ENCODE measurements around the gene MBLAC1. TPM values are rescaled to one million over a fixed set of nuclear protein-coding genes. Genes with fewer than 3 reads are reported as not detected.

The MBLAC1 gene
- total and polyA plus RNA-seq, 2 of the 4 experiments (the other 2 are of a cell fraction): 0.72 to 1.4 TPM

DNA sequence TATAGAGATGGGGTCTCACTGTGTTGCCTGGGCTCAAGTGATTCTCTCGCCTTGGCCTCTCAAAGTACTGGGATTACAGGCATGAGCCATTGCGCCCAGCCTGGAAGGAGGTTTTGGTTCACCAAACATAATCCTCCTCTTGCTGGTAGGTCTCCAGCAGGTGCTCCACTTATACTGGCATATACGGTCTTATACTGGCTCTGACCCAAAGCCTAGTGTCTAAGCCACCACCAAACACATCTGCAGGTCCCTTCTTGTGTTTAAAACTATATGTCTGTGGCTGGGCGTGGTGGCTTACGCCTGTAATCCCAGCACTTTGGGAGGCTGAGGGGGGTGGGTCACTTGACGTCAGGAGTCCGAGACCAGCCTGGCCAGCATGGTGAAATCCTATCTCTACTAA, 5.4 kb downstream of the MBLAC1 start:
- H2BK120ac ChIP-seq (ENCODE audit: low read depth, low read length): no peak overlapping the region
- no peak overlapping the region for H4K8ac ChIP-seq (ENCODE audit: low read depth in 2 of 2, low read length in 2 of 2)
- no peaks in the 10 kb centered on the region for H3K9me3 ChIP-seq (ENCODE audit: control insufficient read depth, insufficient read depth, low read length)
- intact Hi-C loops (cut with micrococcal nuclease): loop anchor here (1.0 to 5.0 kb wide), 4 partner anchors 79 to 275 kb away; no protein-coding TSS in a partner anchor
- H3K36me3 ChIP-seq (ENCODE audit: control insufficient read depth, insufficient read depth, low read length): no peaks in the 10 kb centered on the region
- no TSS peak for BruUV-seq (replicated peaks)
- H3K27me3 ChIP-seq (ENCODE audit: control insufficient read depth, insufficient read depth, low read length): peaks cover 2% of the 10 kb centered on the region; the same call in 1 of the 2 replicates
- no peak overlapping the region for H2BK20ac ChIP-seq (ENCODE audit: low read depth, low read length)
- H2BK5ac ChIP-seq (ENCODE audit: low read depth, low read length, poor library complexity, severe bottlenecking): no peak overlapping the region
- no peak overlapping the region for H3K4ac ChIP-seq (ENCODE audit: low read depth, low read length)
- H4K91ac ChIP-seq (ENCODE audit: insufficient read depth, low read depth, low read length): no peak overlapping the region
- H4K20me1 ChIP-seq (ENCODE audit: insufficient read depth, low read length): no peaks in the 10 kb centered on the region
- no peak for ATAC-seq (ENCODE audit: low read depth)
- no peak overlapping the region for H3K14ac ChIP-seq (replicated peaks; ENCODE audit: low read depth, low read length)
- dilution Hi-C loops (cut with HindIII; ENCODE audit: low sequenced_read_pairs, unreplicated experiment): no loop called here
- H3K18ac ChIP-seq (ENCODE audit: low read depth, low read length): no peak overlapping the region
- in situ Hi-C loops (cut with MboI; ENCODE audit: low sequenced_read_pairs): loop anchor here (10.0 kb wide), 1 partner anchor 213 kb away; no protein-coding TSS in a partner anchor
- H3K27ac ChIP-seq (ENCODE audit: insufficient read depth, low read length): no peak overlapping the region
- no peak overlapping the region for H2BK15ac ChIP-seq (ENCODE audit: low read depth, low read length)
- no peak for DNase-seq
- H3K23ac ChIP-seq (ENCODE audit: low read depth, low read length): no peak overlapping the region
- no CpG with 5 or more reads among the region's 7 CpGs for WGBS, 2 experiments (ENCODE audit: extremely low coverage in 2 of 2, insufficient read length in 1 of 2)
- H3K79me1 ChIP-seq (ENCODE audit: low read depth in 1 of 2, low read length in 2 of 2): peaks cover 7 to 17% of the 10 kb centered on the region in 2 experiments; a peak in 3 of 4 replicates
- no peak overlapping the region for H3K4me3 ChIP-seq (ENCODE audit: insufficient read depth, low read depth, low read length)
- peaks cover 2% of the 10 kb centered on the region; the same call in 1 of the 2 replicates for H3K4me1 ChIP-seq (ENCODE audit: control insufficient read depth, insufficient read depth, low read length)
- CTCF ChIA-PET: interaction anchor here (0.9 to 1.1 kb wide), 2 partner anchors 10 to 14 kb away, joined by 3 read pairs; no protein-coding TSS in a partner anchor
- H4K5ac ChIP-seq (ENCODE audit: low read depth, low read length): no peak overlapping the region
- H2AK9ac ChIP-seq (replicated peaks; ENCODE audit: low read depth, low read length, poor library complexity): no peak overlapping the region
- TF ChIP-seq RCOR1 (IDR thresholded peaks at IDR 0.05; ENCODE audit: insufficient replicate concordance, low read length) (no peak), NFE2L2 (IDR thresholded peaks at IDR 0.05; ENCODE audit: low read depth, low read length) (no peak), CEBPB (IDR thresholded peaks at IDR 0.05; ENCODE audit: low read depth, low read length) (no peak), RAD21 (IDR thresholded peaks at IDR 0.05; ENCODE audit: low read length) (no peak), FOS (IDR thresholded peaks at IDR 0.05; ENCODE audit: low read depth, low read length) (no peak), SMC3 (IDR thresholded peaks at IDR 0.05; ENCODE audit: low read depth, low read length) (no peak), MAFK (IDR thresholded peaks at IDR 0.05; ENCODE audit: low read depth, low read length) (no peak), MXI1 (IDR thresholded peaks at IDR 0.05; ENCODE audit: borderline replicate concordance, low read depth, low read length) (no peak), CHD1 (IDR thresholded peaks at IDR 0.05; ENCODE audit: low read depth, low read length) (no peak)
- TF ChIP-seq, protein P1, sequence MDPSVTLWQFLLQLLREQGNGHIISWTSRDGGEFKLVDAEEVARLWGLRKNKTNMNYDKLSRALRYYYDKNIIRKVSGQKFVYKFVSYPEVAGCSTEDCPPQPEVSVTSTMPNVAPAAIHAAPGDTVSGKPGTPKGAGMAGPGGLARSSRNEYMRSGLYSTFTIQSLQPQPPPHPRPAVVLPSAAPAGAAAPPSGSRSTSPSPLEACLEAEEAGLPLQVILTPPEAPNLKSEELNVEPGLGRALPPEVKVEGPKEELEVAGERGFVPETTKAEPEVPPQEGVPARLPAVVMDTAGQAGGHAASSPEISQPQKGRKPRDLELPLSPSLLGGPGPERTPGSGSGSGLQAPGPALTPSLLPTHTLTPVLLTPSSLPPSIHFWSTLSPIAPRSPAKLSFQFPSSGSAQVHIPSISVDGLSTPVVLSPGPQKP (IDR thresholded peaks at IDR 0.05; ENCODE audit: borderline replicate concordance, low read depth, low read length): no peak
- TF ChIP-seq, protein P2, sequence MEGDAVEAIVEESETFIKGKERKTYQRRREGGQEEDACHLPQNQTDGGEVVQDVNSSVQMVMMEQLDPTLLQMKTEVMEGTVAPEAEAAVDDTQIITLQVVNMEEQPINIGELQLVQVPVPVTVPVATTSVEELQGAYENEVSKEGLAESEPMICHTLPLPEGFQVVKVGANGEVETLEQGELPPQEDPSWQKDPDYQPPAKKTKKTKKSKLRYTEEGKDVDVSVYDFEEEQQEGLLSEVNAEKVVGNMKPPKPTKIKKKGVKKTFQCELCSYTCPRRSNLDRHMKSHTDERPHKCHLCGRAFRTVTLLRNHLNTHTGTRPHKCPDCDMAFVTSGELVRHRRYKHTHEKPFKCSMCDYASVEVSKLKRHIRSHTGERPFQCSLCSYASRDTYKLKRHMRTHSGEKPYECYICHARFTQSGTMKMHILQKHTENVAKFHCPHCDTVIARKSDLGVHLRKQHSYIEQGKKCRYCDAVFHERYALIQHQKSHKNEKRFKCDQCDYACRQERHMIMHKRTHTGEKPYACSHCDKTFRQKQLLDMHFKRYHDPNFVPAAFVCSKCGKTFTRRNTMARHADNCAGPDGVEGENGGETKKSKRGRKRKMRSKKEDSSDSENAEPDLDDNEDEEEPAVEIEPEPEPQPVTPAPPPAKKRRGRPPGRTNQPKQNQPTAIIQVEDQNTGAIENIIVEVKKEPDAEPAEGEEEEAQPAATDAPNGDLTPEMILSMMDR (conservative IDR thresholded peaks at IDR 0.05; ENCODE audit: low read depth, low read length): no peak
- H3K56ac ChIP-seq (ENCODE audit: extremely low read depth, insufficient read depth, low read length): no peak overlapping the region
- POLR2A ChIA-PET (ENCODE audit: unreplicated experiment): no interaction called here
- no peak overlapping the region for H2AFZ ChIP-seq (replicated peaks; ENCODE audit: low read length, poor library complexity)
- H2AK5ac ChIP-seq (ENCODE audit: low read depth, low read length): no peak overlapping the region
- H3K4me2 ChIP-seq (ENCODE audit: low read depth, low read length): no peak overlapping the region
- H3K9me1 ChIP-seq (ENCODE audit: insufficient read depth, low read length): no peaks in the 10 kb centered on the region
- H3K9ac ChIP-seq (ENCODE audit: low read depth, low read length): no peak overlapping the region
